COLO668 (cell line): ENCODE data around the gene SUSD6.
"Not testable (repeated sequence)": the region's sequence is repeated elsewhere in the genome, so short reads cannot be mapped to it uniquely, and the experiment has no call there.

ENCODE experiments used
- DNase-seq: peaks from one replicate; lab custom pipeline; 2025; ENCODE audit not compliant: unreplicated experiment; lab: John Stamatoyannopoulos, UW

The SUSD6 gene

GRCh38 chr14:69711477-69711876 is 100.1 kb downstream of the SUSD6 start:
- DNase-seq: no peak

- DNase-seq: no peak
These were observed 100.6 kb downstream of the SUSD6 start for GRCh38 chr14:69711881-69712560.

GRCh38 chr14:69712599-69713088 is 101.2 kb downstream of the SUSD6 start:
- DNase-seq: peak; percentile 80

GRCh38 chr14:69713209-69713781 is 101.9 kb downstream of the SUSD6 start:
- DNase-seq: peak; percentile 80

- peak; percentile 82 for DNase-seq
These were observed 102.7 kb downstream of the SUSD6 start for GRCh38 chr14:69713993-69714679.

GRCh38 chr14:69715725-69716477 is 104.5 kb downstream of the SUSD6 start:
- peak; percentile 92 for DNase-seq

GRCh38 chr14:69716478-69717187 is 105.2 kb downstream of the SUSD6 start:
- DNase-seq: no peak

- DNase-seq: not testable (repeated sequence)
These were observed 107.2 kb downstream of the SUSD6 start for GRCh38 chr14:69718614-69719013.

- no peak for DNase-seq
These were observed 108.1 kb downstream of the SUSD6 start for GRCh38 chr14:69719501-69719951.

GRCh38 chr14:69720912-69721311 is 109.5 kb downstream of the SUSD6 start:
- DNase-seq: no peak

GRCh38 chr14:69726761-69727511 is 115.5 kb downstream of the SUSD6 start:
- peak; percentile 85 for DNase-seq

GRCh38 chr14:69727860-69728259 is 116.5 kb downstream of the SUSD6 start:
- DNase-seq: no peak

GRCh38 chr14:69731919-69732598 is 120.7 kb downstream of the SUSD6 start:
- DNase-seq: not testable (repeated sequence)

GRCh38 chr14:69736405-69736804 is 125.0 kb downstream of the SUSD6 start:
- DNase-seq: not testable (repeated sequence)

GRCh38 chr14:69741055-69741454 is 129.7 kb downstream of the SUSD6 start:
- DNase-seq: no peak

- DNase-seq: no peak
These were observed 138.6 kb downstream of the SUSD6 start for GRCh38 chr14:69749956-69750355.

GRCh38 chr14:69750495-69750894 is 139.1 kb downstream of the SUSD6 start:
- DNase-seq: no peak

- no peak for DNase-seq
These were observed 141.4 kb downstream of the SUSD6 start for GRCh38 chr14:69752773-69753172.

GRCh38 chr14:69753860-69754259 is 142.5 kb downstream of the SUSD6 start:
- no peak for DNase-seq
